Measurements from ENCODE around the gene S100B. TPM values are rescaled to one million over a fixed set of nuclear protein-coding genes. Genes with fewer than 3 reads are reported as not detected.
A peak's percentile ranks its signal among the peaks of the same experiment; 100 is the strongest.

S100B gene
- total and polyA plus RNA-seq, 9 of the 15 experiments (the other 6 are each of a cell fraction or from before 2014, with no cell fraction given), result not detected

- TF ChIP-seq AFF4 (CRISPR knock-in tag; IDR thresholded peaks at IDR 0.05) (peak; percentile 90), ZNF668 (CRISPR knock-in tag; IDR thresholded peaks at IDR 0.05) (no peak)
These were observed 30.7 kb upstream of the S100B start, which contains the start of gene PRMT2 (continued) for GRCh38 chr21:46635324-46636180.

- ChIA-PET CTCF (ENCODE audit: low intra/inter-chr PET ratio) (no interaction called here), POLR2A (interaction anchor here (0.5 to 2.4 kb wide), 14 partner anchors 9 to 131 kb away, joined by 3 to 17 read pairs (median 4); no protein-coding TSS in a partner anchor)
- peak overlapping the region; percentile 95 to 100 for H3K9ac ChIP-seq (ENCODE audit: insufficient read depth in 1 of 2, low read depth in 2 of 2, low read length in 2 of 2)
- peaks cover 17% of the 10 kb centered on the region; the same call in 2 of the 3 replicates for H3K36me3 ChIP-seq (ENCODE audit: control insufficient read depth, insufficient read depth, low read length)
- DNase-seq (ENCODE audit: extremely low read depth in 1 of 4, low spot score in 3 of 4) (peak in 2 of 4 experiments; percentile 79 to 90), FAIRE-seq (peak; percentile 19), ATAC-seq (peak; percentile 60)
- no peaks in the 10 kb centered on the region for H4K20me1 ChIP-seq (replicated peaks; ENCODE audit: control insufficient read depth, insufficient read depth, low read length)
- intact Hi-C loops (cut with micrococcal nuclease), result no loop called here
- 0% methylated on average over 13 of the region's 14 CpGs for WGBS (ENCODE audit: insufficient coverage, low coverage, missing lambda C conversion rate)
- H2AFZ ChIP-seq (ENCODE audit: low read depth, low read length), result peak overlapping the region; percentile 96
- no peaks in the 10 kb centered on the region for H3K9me3 ChIP-seq (replicated peaks; ENCODE audit: control insufficient read depth, insufficient read depth, low read depth, low read length)
- peaks cover 41% of the 10 kb centered on the region for H3K79me2 ChIP-seq (ENCODE audit: control insufficient read depth, insufficient read depth, low read length)
- BruUV-seq (replicated peaks), result no TSS peak
- H3K9me1 ChIP-seq (ENCODE audit: control insufficient read depth, insufficient read depth, low read length), result no peaks in the 10 kb centered on the region
- H3K27ac ChIP-seq (ENCODE audit: extremely low read depth, low read depth, low read length), result peak overlapping the region; percentile 97
- H3K4me3 ChIP-seq, result peak overlapping the region; percentile 63
- no peaks in the 10 kb centered on the region for H3K27me3 ChIP-seq (ENCODE audit: control insufficient read depth in 2 of 2, insufficient read depth in 2 of 2, low read length in 2 of 2)
- peak overlapping the region; percentile 99 for H3K4me2 ChIP-seq (ENCODE audit: insufficient read depth, low read length)
- peaks cover 14 to 25% of the 10 kb centered on the region in 2 experiments; a peak in 4 of 5 replicates for H3K4me1 ChIP-seq (replicated peaks in 1 of 2; ENCODE audit: control insufficient read depth in 2 of 2, insufficient read depth in 2 of 2, low read length in 2 of 2)
- in situ Hi-C loops (cut with MboI), result no loop called here
- TF ChIP-seq SRF (CRISPR knock-in tag; IDR thresholded peaks at IDR 0.05), result no peak
- no peak for TF ChIP-seq MCM3 (IDR thresholded peaks at IDR 0.05)
- TF ChIP-seq GTF2E2 (tag; IDR thresholded peaks at IDR 0.05), result peak; percentile 81
- peak; percentile 64 for TF ChIP-seq HBP1 (CRISPR knock-in tag; IDR thresholded peaks at IDR 0.05)
- 0 out of 2 replicates have a peak, but pooled peaks have one; percentile 10 for TF ChIP-seq FOXJ2 (tag; IDR thresholded peaks at IDR 0.05)
- TF ChIP-seq HCFC1 (IDR thresholded peaks at IDR 0.05; ENCODE audit: low read depth, low read length), result peak; percentile 33; the same call in 1 of the 2 replicates
- 0 out of 2 replicates have a peak, but pooled peaks have one; percentile 16 for TF ChIP-seq SMAD4 (CRISPR knock-in tag; conservative IDR thresholded peaks at IDR 0.05)
- peak; percentile 25; the same call in 1 of the 2 replicates for TF ChIP-seq ETV5 (CRISPR knock-in tag; IDR thresholded peaks at IDR 0.05; ENCODE audit: low read depth)
- TF ChIP-seq RFX7 (CRISPR knock-in tag; IDR thresholded peaks at IDR 0.05), result 0 out of 2 replicates have a peak, but pooled peaks have one; percentile 61
- TF ChIP-seq ZBTB5 (IDR thresholded peaks at IDR 0.05), result no peak
These were observed 30.1 kb upstream of the S100B start for GRCh38 chr21:46634966-46635323.

Measured in K562 (cell line).